ENCODE data around the gene TNFRSF9.

Gene TNFRSF9

DNA sequence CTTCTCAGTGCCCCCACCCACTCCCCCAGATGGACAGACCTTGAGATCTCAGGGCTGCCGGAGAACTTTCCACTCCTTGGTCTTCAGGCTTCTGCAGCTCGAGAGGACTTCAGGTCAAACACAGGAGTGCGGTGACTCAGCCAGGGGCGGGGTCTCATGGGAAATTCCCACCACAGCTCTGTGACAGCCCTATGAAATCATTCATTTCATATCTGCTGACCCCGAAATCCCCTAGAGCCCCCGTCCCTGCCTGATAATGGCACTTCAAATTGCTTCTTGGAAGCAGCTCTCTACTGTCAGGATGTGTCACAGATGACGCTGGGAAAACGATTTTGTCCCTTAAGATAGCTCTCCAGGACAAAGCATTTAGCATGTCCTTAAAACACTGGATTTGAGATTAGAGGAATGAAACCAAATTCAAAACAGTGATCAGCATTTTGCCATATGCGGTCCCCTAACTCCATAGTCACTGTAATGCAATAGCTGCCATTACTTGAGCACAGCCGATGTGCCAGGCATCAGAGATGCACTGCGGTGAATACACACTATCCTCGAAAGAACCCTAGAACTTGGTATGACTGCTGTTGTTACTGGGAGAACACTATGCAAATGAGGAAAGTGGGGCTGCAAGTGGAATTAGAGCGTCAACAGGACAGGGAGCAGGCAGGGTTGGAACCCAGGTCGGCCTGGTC is at the start of gene TNFRSF9:
TSS of gene TNFRSF9 (minus strand) at position 95 of the 692 bp plus-strand sequence. CDS start 845 bp downstream, outside the sequence.
- H3K4me1 ChIP-seq (ENCODE audit: control insufficient read depth in 1 of 2, insufficient read depth in 2 of 2, low read length in 2 of 2), result peaks cover 0 to 10% of the 10 kb centered on the region in 2 donors
- H3K9me3 ChIP-seq (ENCODE audit: control insufficient read depth in 1 of 2, low read length in 2 of 2), result no peaks in the 10 kb centered on the region
- H3K27me3 ChIP-seq (ENCODE audit: low read depth, low read length), result peaks cover 5% of the 10 kb centered on the region
- H3K36me3 ChIP-seq (ENCODE audit: control insufficient read depth in 1 of 2, insufficient read depth in 2 of 2, low read length in 2 of 2), result no peaks in the 10 kb centered on the region
- H3K27ac ChIP-seq (ENCODE audit: low read length), result no peak within 1 kb of the TSS
- no peak within 1 kb of the TSS for H3K4me3 ChIP-seq (ENCODE audit: low read depth in 1 of 2, low read length in 2 of 2)

DNA sequence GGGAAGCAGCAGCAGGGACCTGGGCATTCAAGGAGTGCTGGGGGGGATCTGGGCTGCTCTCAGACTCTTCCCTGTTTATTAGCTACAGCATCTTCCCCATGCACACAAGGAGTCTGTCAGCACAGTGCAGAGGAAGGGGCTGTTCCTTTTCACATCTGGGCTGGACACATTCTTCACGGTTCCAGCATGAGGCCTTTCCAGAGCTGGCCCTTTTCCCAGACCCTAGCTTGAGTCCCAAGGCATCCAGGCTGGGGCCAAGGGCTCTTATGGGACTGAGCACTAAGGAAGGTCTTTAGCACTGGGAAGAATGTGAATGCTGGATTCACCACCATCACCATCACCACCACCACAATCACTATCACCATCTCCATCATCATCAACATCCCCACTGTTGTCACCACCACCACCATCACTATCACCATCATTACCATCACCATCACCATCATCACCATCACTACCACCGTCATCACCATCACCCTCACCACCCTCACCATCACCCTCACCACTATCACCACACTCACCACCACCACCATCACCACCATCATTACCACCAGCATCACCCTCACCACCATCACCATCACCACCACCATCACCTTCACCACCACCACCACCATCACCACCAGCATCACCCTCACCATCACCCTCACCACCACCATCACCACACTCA is 49.3 kb upstream of the TNFRSF9 start:
- Histone ChIP-seq H3K27ac (ENCODE audit: low read length) (no peak overlapping the region), H3K9me3 (ENCODE audit: control insufficient read depth in 1 of 2, low read length in 2 of 2) (no peaks in the 10 kb centered on the region), H3K36me3 (ENCODE audit: control insufficient read depth in 1 of 2, insufficient read depth in 2 of 2, low read length in 2 of 2) (peaks cover 14 to 20% of the 10 kb centered on the region in 2 donors), H3K27me3 (ENCODE audit: low read depth, low read length) (no peaks in the 10 kb centered on the region), H3K4me3 (ENCODE audit: low read depth in 1 of 2, low read length in 2 of 2) (no peak overlapping the region), H3K4me1 (ENCODE audit: control insufficient read depth in 1 of 2, insufficient read depth in 2 of 2, low read length in 2 of 2) (peaks cover 0 to 3% of the 10 kb centered on the region in 2 donors)

DNA sequence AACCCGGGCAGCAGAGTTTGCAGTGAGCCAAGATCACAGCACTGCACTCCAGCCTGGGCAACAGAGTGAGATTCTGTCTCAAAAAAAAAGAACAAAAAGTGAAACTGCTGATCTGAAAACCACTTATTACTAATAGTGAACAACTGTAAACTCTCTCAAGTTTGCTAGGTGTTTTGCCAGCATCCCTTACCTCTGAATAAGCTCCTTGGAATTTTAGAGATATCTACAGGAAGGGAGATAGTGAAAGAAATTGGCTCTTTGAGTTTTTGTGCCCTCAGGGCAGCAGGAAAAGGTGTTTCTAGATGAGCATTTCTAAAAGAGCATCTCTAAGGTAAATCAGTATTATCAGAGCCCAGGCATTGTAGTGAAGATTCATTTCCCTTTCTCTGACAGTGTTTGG is 47.9 kb upstream of the TNFRSF9 start:
- Histone ChIP-seq H3K9me3 (ENCODE audit: control insufficient read depth in 1 of 2, low read length in 2 of 2) (no peaks in the 10 kb centered on the region), H3K27me3 (ENCODE audit: low read depth, low read length) (no peaks in the 10 kb centered on the region), H3K27ac (ENCODE audit: low read length) (no peak overlapping the region), H3K36me3 (ENCODE audit: control insufficient read depth in 1 of 2, insufficient read depth in 2 of 2, low read length in 2 of 2) (peaks cover 26 to 33% of the 10 kb centered on the region in 2 donors), H3K4me1 (ENCODE audit: control insufficient read depth in 1 of 2, insufficient read depth in 2 of 2, low read length in 2 of 2) (peaks cover 0 to 3% of the 10 kb centered on the region in 2 donors), H3K4me3 (ENCODE audit: low read depth in 1 of 2, low read length in 2 of 2) (no peak overlapping the region)

DNA sequence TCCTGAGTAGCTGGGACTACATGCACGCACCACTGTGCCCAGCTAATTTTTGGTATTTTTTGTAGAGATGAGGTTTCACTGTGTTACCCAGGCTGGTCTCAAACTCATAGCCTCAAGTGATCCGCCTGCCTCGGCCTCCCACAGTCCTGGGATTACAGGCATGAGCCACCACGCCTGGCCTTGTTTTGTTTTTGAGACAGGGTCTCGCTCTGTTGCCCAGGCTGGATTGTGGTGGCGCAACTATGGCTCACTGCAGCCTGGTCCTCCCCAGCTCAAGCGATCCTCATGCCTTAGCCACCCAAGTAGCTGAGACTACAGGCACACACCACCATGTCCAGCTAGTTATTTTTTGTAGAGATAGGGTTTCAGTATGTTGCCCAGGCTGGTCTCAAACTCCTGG is 46.9 kb upstream of the TNFRSF9 start:
- Histone ChIP-seq H3K4me3 (ENCODE audit: low read depth in 1 of 2, low read length in 2 of 2) (no peak overlapping the region), H3K9me3 (ENCODE audit: control insufficient read depth in 1 of 2, low read length in 2 of 2) (no peaks in the 10 kb centered on the region), H3K27ac (ENCODE audit: low read length) (no peak overlapping the region), H3K36me3 (ENCODE audit: control insufficient read depth in 1 of 2, insufficient read depth in 2 of 2, low read length in 2 of 2) (peaks cover 33 to 39% of the 10 kb centered on the region in 2 donors), H3K4me1 (ENCODE audit: control insufficient read depth in 1 of 2, insufficient read depth in 2 of 2, low read length in 2 of 2) (peaks cover 0 to 6% of the 10 kb centered on the region in 2 donors), H3K27me3 (ENCODE audit: low read depth, low read length) (no peaks in the 10 kb centered on the region)

DNA sequence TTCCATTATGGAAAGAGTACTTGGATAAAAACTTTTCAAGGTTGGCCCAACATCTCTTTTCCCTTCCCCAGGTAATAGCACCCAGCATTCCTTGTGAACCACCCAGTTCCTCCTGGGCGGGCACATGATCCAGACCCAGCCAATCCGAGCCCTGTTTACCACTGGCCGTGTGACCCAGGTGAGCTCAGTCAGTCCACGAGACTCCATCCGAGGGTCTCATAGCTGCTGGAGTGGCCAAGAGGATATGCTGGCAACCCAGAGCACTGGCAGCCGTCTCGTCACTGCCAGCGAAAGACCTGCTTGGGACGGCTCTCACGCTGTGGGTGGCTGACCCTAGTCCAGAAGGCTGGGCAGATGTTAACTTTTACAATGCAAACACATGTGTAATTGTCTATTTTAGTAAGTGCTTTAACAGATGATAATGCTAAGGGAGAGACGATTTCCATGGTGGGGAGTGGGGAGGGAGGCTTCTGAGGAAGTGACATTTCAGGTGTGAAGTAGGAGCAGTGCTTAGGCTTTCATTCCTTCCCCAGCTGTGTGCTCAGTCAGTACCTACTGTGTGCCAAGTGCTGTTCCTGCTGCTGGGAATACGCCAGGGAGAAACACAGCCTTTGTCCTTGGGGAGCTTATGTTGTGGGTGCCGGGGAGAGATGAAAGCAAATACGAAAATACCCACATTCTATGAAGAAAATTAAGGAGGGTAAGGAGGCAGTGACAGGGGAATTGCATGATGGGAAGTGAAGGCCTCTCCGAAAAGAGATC is 45.4 kb upstream of the TNFRSF9 start:
- Histone ChIP-seq H3K4me3 (ENCODE audit: low read depth in 1 of 2, low read length in 2 of 2) (no peak overlapping the region), H3K27ac (ENCODE audit: low read length) (no peak overlapping the region), H3K4me1 (ENCODE audit: control insufficient read depth in 1 of 2, insufficient read depth in 2 of 2, low read length in 2 of 2) (peaks cover 0 to 9% of the 10 kb centered on the region in 2 donors), H3K27me3 (ENCODE audit: low read depth, low read length) (no peaks in the 10 kb centered on the region), H3K9me3 (ENCODE audit: control insufficient read depth in 1 of 2, low read length in 2 of 2) (no peaks in the 10 kb centered on the region), H3K36me3 (ENCODE audit: control insufficient read depth in 1 of 2, insufficient read depth in 2 of 2, low read length in 2 of 2) (peaks cover 36 to 39% of the 10 kb centered on the region in 2 donors)

DNA sequence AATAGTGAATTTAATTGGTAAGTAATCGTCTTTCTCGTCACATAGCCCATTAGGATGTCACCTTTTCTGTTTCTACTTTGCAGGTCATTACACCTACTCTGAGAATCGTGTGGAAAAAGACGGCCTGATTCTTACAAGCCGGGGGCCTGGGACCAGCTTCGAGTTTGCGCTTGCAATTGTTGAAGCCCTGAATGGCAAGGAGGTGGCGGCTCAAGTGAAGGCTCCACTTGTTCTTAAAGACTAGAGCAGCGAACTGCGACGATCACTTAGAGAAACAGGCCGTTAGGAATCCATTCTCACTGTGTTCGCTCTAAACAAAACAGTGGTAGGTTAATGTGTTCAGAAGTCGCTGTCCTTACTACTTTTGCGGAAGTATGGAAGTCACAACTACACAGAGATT is 44.2 kb upstream of the TNFRSF9 start:
- Histone ChIP-seq H3K27me3 (ENCODE audit: low read depth, low read length) (no peaks in the 10 kb centered on the region), H3K4me1 (ENCODE audit: control insufficient read depth in 1 of 2, insufficient read depth in 2 of 2, low read length in 2 of 2) (peaks cover 0 to 9% of the 10 kb centered on the region in 2 donors), H3K9me3 (ENCODE audit: control insufficient read depth in 1 of 2, low read length in 2 of 2) (no peaks in the 10 kb centered on the region), H3K36me3 (ENCODE audit: control insufficient read depth in 1 of 2, insufficient read depth in 2 of 2, low read length in 2 of 2) (peaks cover 45 to 48% of the 10 kb centered on the region in 2 donors), H3K27ac (ENCODE audit: low read length) (no peak overlapping the region), H3K4me3 (ENCODE audit: low read depth in 1 of 2, low read length in 2 of 2) (no peak overlapping the region)

DNA sequence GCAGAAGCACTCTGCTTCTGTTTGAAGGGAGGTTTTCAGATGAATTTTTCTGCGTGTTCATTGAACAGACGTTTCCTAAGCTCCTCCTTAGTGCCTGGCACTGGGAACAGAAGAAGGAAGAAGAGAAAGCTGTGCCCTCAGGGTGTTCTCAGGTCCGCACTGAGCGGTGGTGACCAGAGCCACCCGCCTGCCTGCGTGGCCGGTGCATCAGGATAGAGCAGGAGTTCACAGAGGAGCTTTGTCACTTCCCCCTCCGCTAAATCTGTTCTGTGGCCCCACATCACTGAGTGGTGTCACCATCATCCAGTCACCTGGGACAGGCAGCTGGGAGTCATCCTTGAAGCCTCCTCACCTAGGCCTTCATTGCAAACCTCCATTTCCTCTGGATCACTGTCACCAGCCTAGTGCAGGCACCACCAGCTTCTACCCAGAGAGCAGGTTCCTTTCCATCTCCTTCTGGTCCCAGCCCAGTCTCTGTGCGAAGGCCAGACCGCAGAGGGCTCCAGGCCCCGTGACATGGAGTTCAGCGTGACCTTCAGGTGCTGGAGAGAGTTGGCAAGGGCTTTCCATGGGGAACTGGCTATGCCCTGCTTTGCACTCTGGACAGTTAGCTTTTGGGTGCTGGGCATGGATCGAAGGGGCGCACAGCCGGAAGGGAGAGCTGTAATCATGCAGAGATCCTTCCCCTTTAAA is 42.6 kb upstream of the TNFRSF9 start:
- Histone ChIP-seq H3K27ac (ENCODE audit: low read length) (no peak overlapping the region), H3K27me3 (ENCODE audit: low read depth, low read length) (no peaks in the 10 kb centered on the region), H3K36me3 (ENCODE audit: control insufficient read depth in 1 of 2, insufficient read depth in 2 of 2, low read length in 2 of 2) (peaks cover 54 to 59% of the 10 kb centered on the region in 2 donors), H3K4me3 (ENCODE audit: low read depth in 1 of 2, low read length in 2 of 2) (no peak overlapping the region), H3K4me1 (ENCODE audit: control insufficient read depth in 1 of 2, insufficient read depth in 2 of 2, low read length in 2 of 2) (peaks cover 0 to 6% of the 10 kb centered on the region in 2 donors), H3K9me3 (ENCODE audit: control insufficient read depth in 1 of 2, low read length in 2 of 2) (no peaks in the 10 kb centered on the region)

DNA sequence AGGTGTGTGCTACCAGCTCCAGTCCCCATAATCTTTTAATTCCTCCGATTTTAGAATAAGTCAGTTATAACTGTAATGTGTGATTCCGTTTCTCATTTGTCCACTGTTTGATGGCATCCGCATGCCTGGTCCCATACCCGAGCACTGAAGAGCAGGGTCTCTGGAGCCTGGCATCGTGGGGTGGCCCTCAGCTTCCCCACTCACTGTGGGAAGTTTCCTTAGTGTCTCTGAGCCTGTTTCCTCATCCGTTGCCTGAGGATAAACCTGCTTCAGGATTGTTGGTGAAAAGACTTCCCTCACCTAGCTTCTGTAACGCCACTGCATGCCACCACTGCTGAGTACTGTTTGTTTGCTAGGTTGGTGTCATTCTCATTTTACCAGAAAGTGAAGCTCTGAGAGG is 40.3 kb upstream of the TNFRSF9 start:
- Histone ChIP-seq H3K4me3 (ENCODE audit: low read depth in 1 of 2, low read length in 2 of 2) (no peak overlapping the region), H3K9me3 (ENCODE audit: control insufficient read depth in 1 of 2, low read length in 2 of 2) (no peaks in the 10 kb centered on the region), H3K27me3 (ENCODE audit: low read depth, low read length) (no peaks in the 10 kb centered on the region), H3K36me3 (ENCODE audit: control insufficient read depth in 1 of 2, insufficient read depth in 2 of 2, low read length in 2 of 2) (peaks cover 51% of the 10 kb centered on the region in 2 donors), H3K4me1 (ENCODE audit: control insufficient read depth in 1 of 2, insufficient read depth in 2 of 2, low read length in 2 of 2) (peaks cover 0 to 10% of the 10 kb centered on the region in 2 donors), H3K27ac (ENCODE audit: low read length) (no peak overlapping the region)

DNA sequence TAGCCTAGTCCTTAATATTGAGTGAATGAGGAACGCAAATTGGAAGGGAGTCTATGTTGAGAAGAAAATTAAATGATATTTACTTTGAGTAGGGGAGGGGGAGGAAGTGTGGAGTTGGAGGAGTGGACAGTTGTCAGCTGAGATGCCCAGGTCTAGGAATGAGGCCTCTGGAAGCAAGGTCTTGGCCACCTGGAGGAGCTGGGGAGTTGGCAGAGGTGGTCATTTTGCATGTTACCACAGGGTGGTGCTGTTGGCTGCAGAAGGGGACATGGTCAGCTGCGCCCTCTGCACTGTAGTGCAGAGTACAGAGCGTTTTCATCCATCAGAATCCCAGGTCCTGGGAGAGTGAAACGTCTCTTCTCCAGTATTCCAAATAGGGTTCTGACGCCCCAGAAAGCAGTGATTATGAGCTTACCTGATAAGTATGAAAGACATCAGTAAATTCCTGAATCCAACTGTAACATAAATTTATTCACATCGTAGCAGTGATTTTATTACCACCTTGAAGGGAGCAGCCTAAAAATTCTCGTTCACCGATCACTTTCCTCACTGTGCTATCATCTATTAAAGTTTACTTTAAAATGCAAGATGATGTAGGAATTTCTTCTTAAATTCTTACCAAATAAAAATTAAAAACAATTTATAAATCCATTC is 34.7 kb upstream of the TNFRSF9 start:
- peaks cover 0 to 4% of the 10 kb centered on the region in 2 donors for H3K4me1 ChIP-seq (ENCODE audit: control insufficient read depth in 1 of 2, insufficient read depth in 2 of 2, low read length in 2 of 2)
- H3K36me3 ChIP-seq (ENCODE audit: control insufficient read depth in 1 of 2, insufficient read depth in 2 of 2, low read length in 2 of 2), result peaks cover 29 to 41% of the 10 kb centered on the region in 2 donors
- no peak overlapping the region for H3K4me3 ChIP-seq (ENCODE audit: low read depth in 1 of 2, low read length in 2 of 2)
- H3K9me3 ChIP-seq (ENCODE audit: control insufficient read depth in 1 of 2, low read length in 2 of 2), result no peaks in the 10 kb centered on the region
- no peak overlapping the region for H3K27ac ChIP-seq (ENCODE audit: low read length)
- no peaks in the 10 kb centered on the region for H3K27me3 ChIP-seq (ENCODE audit: low read depth, low read length)

DNA sequence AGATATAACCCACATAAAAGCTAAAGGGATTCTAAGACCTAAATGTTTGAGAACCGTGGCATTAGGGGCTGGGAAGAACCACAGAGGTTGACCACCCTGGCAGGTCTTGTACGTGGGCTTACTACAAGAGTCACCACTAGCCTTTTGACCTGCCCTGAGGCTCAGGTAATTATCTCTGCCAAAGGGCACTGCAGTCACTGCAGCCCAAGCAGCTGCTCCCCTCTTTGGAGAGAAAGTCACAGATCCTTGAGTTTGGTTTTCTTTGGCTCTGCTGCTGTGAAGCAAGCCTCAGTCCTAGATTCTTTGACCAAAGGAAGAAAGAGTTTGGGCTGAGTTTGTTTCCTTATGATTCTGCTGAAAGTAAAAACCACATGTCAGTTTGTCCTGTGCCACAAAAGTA is 32.4 kb upstream of the TNFRSF9 start:
- Histone ChIP-seq H3K4me3 (ENCODE audit: low read depth in 1 of 2, low read length in 2 of 2) (no peak overlapping the region), H3K27me3 (ENCODE audit: low read depth, low read length) (no peaks in the 10 kb centered on the region), H3K36me3 (ENCODE audit: control insufficient read depth in 1 of 2, insufficient read depth in 2 of 2, low read length in 2 of 2) (peaks cover 25 to 39% of the 10 kb centered on the region in 2 donors), H3K9me3 (ENCODE audit: control insufficient read depth in 1 of 2, low read length in 2 of 2) (no peaks in the 10 kb centered on the region), H3K27ac (ENCODE audit: low read length) (no peak overlapping the region), H3K4me1 (ENCODE audit: control insufficient read depth in 1 of 2, insufficient read depth in 2 of 2, low read length in 2 of 2) (peaks cover 0 to 4% of the 10 kb centered on the region in 2 donors)

All from muscle layer of duodenum (tissue), 2 donors.